Endothelial cell of umbilical vein (primary cell): Measurements from ENCODE around the gene RASGRF2. TPM values are rescaled to one million over a fixed set of nuclear protein-coding genes. Genes with fewer than 3 reads are reported as not detected.

ENCODE experiments used
- BruUV-seq: library from RNA; stranded (reverse); fragments of 400-500 nt; replicated peaks from 2 replicates; lab custom pipeline; 2021; lab: Mats Ljungman, UMichigan
- CTCF ChIA-PET: fragments of 300-600, 350-600 bp; sonication (Branson Sonifier 250); formaldehyde crosslinking; loops from one replicate; lab custom pipeline; 2021; ENCODE audit warnings: antibody characterized with exemption, inconsistent platforms; lab: Charles Lee
- POLR2A ChIA-PET: fragments of 300-600, 350-600 bp; sonication (Branson Sonifier 250); formaldehyde crosslinking; loops from one replicate; lab custom pipeline; 2021; ENCODE audit warnings: antibody characterized with exemption, inconsistent platforms; lab: Charles Lee
- DNase-seq: peaks from one replicate; pipeline ENCODE4 v3.0.0-alpha.2; 2011; ENCODE audit warnings: low read depth, low spot score
- FAIRE-seq: peaks from 2 replicates; lab custom pipeline; 2011; peaks lifted over from hg19 to GRCh38; lab: Jason Lieb, UNC
- H2AFZ ChIP-seq: 2 replicates; pipeline ENCODE4 v1.6.0; 2012; ENCODE audit warnings: low read depth, low read length, control low read depth, inconsistent platforms
- H3K27ac ChIP-seq: 2 replicates; pipeline ENCODE4 v1.5.1; 2011; ENCODE audit warnings: low read depth, mild to moderate bottlenecking, control low read depth, low read length, moderate library complexity; ENCODE audit not compliant: insufficient read depth
- H3K27me3 ChIP-seq, 2 experiments: 2 replicates each; pipeline versions ENCODE4 v1.6.0 to v1.6.1; 2011; ENCODE audit warnings: low read length in 2 of 2, mixed read lengths in 1 of 2; ENCODE audit not compliant: control insufficient read depth in 2 of 2, insufficient read depth in 2 of 2
- H3K36me3 ChIP-seq, 2 experiments: 2 replicates in 1 of 2; 3 replicates in 1 of 2; pipeline ENCODE4 v1.5.1; 2011; ENCODE audit warnings: low read length in 2 of 2, mild to moderate bottlenecking in 1 of 2, moderate library complexity in 1 of 2; ENCODE audit not compliant: control insufficient read depth in 2 of 2, insufficient read depth in 2 of 2; ENCODE audit errors: extremely low read depth in 1 of 2
- H3K4me1 ChIP-seq: 3 replicates; pipeline ENCODE4 v1.5.1; 2011; ENCODE audit warnings: mild to moderate bottlenecking, low read length; ENCODE audit not compliant: control insufficient read depth, insufficient read depth; ENCODE audit errors: extremely low read depth
- H3K4me2 ChIP-seq: 2 replicates; pipeline ENCODE4 v1.6.1; 2011; ENCODE audit warnings: low read length, control low read depth, mixed read lengths; ENCODE audit not compliant: insufficient read depth
- H3K4me3 ChIP-seq, 3 experiments: fragments of 200-600 bp in 1 of 3; sonication (generic), shearing (Covaris generic) in 1 of 3; replicated peaks in 1 of 3; 2 replicates each; pipeline ENCODE4 v1.5.1; 2011 to 2016; ENCODE audit warnings: control low read depth in 3 of 3, low read length in 3 of 3, mild to moderate bottlenecking in 2 of 3, inconsistent platforms in 1 of 3, low read depth in 1 of 3, moderate library complexity in 1 of 3; ENCODE audit not compliant: insufficient read depth in 1 of 3
- H3K79me2 ChIP-seq: 2 replicates; pipeline ENCODE4 v1.6.0; 2012; ENCODE audit warnings: low read length, inconsistent platforms; ENCODE audit not compliant: control insufficient read depth, insufficient read depth
- H3K9ac ChIP-seq: replicated peaks from 2 replicates; pipeline ENCODE3; 2011; ENCODE audit warnings: low read length, control low read depth; ENCODE audit not compliant: insufficient read depth; ENCODE audit errors: extremely low read depth
- H3K9me1 ChIP-seq: replicated peaks from 3 replicates; pipeline ENCODE4 v1.6.0; 2011; ENCODE audit warnings: mild to moderate bottlenecking, low read length; ENCODE audit not compliant: control insufficient read depth, insufficient read depth; ENCODE audit errors: extremely low read depth
- H3K9me3 ChIP-seq: replicated peaks from 2 replicates; pipeline ENCODE4 v1.5.1; 2012; ENCODE audit warnings: low read length, inconsistent platforms; ENCODE audit not compliant: control insufficient read depth, insufficient read depth
- H4K20me1 ChIP-seq: replicated peaks from 2 replicates; pipeline ENCODE3; 2011; ENCODE audit warnings: mild to moderate bottlenecking, low read length; ENCODE audit not compliant: control insufficient read depth, insufficient read depth; ENCODE audit errors: extremely low read depth
- EZH2 ChIP-seq: IDR thresholded peaks from 2 replicates; pipeline ENCODE4 v1.6.1; 2012; ENCODE audit warnings: borderline replicate concordance, low read depth, mild to moderate bottlenecking, moderate library complexity, low read length, inconsistent platforms; ENCODE audit not compliant: severe bottlenecking
- FOS ChIP-seq: IDR thresholded peaks from 2 replicates; pipeline ENCODE4 v1.6.1; 2011; ENCODE audit warnings: mild to moderate bottlenecking, low read length, moderate library complexity, borderline replicate concordance; ENCODE audit not compliant: insufficient read depth
- GATA2 ChIP-seq: IDR thresholded peaks from 2 replicates; pipeline ENCODE4 v1.7.0; 2011; ENCODE audit warnings: low read depth, mild to moderate bottlenecking, moderate library complexity, mixed read lengths, low read length; ENCODE audit not compliant: insufficient read length, insufficient read depth
- JUN ChIP-seq: IDR thresholded peaks from 2 replicates; pipeline ENCODE4 v1.6.1; 2011; ENCODE audit warnings: borderline replicate concordance, low read depth; ENCODE audit not compliant: insufficient read length, insufficient read depth
- MYC ChIP-seq: IDR thresholded peaks from one replicate; pipeline ENCODE4 v1.6.1; 2011; ENCODE audit warnings: mild to moderate bottlenecking, low read depth, low read length
- POLR2A ChIP-seq: IDR thresholded peaks from 2 replicates; pipeline ENCODE4 v1.6.1; 2012; ENCODE audit warnings: low read depth, mild to moderate bottlenecking, control low read depth, low read length
- POLR2AphosphoS5 ChIP-seq: IDR thresholded peaks from 2 replicates; pipeline ENCODE4 v1.6.1; 2012; ENCODE audit warnings: low read depth, mild to moderate bottlenecking, control low read depth, low read length, moderate library complexity; ENCODE audit not compliant: insufficient read depth
- dilution Hi-C: fragments of 300-500 bp; cut with MboI; formaldehyde crosslinking; loops from one replicate; pipeline ENCODE4 v1.15.0; 2019; ENCODE audit warnings: low sequenced_read_pairs; ENCODE audit not compliant: extremely low pct_ligation_motif_present
- intact Hi-C: fragments of 100-400 bp; cut with micrococcal nuclease; formaldehyde crosslinking; loops from one replicate; pipeline ENCODE4 v1.10.0; 2022
- polyA plus RNA-seq, 4 experiments: library from polyadenylated mRNA; depleted of rRNA in 3 of 4; stranded (reverse) in 3 of 4; unstranded in 1 of 4; fragments of >200 nt; gene quantifications; 2 replicates each; pipeline versions ENCODE4 v1.2.1 to v1.2.3, GENCODE V29; 2011 to 2012; ENCODE audit warnings: missing spikeins in 1 of 4
- total RNA-seq: library from RNA; stranded (reverse); gene quantifications from 2 replicates; pipeline ENCODE4 v1.2.3, GENCODE V29; 2021
- TF ChIP-seq, protein P1 (sequence below): IDR thresholded peaks from 2 replicates; pipeline ENCODE4 v1.6.1; 2011; ENCODE audit not compliant: insufficient read depth, insufficient read length
- TF ChIP-seq, protein P2 (sequence below), 2 donors: IDR thresholded peaks; 1 replicate in 1 of 2; 2 replicates in 1 of 2; pipeline ENCODE4 v1.5.1; 2011; ENCODE audit warnings: low read length in 2 of 2, mild to moderate bottlenecking in 2 of 2, moderate library complexity in 2 of 2, control low read depth in 1 of 2, inconsistent platforms in 1 of 2, low read depth in 1 of 2; ENCODE audit not compliant: insufficient read depth in 1 of 2; ENCODE audit errors: extremely low read depth in 1 of 2

Gene RASGRF2
- total and polyA plus RNA-seq, 2 donors (not counting 3 experiments of a cell fraction or from before 2014, with no cell fraction given) = 0.41 to 4.0 TPM

DNA sequence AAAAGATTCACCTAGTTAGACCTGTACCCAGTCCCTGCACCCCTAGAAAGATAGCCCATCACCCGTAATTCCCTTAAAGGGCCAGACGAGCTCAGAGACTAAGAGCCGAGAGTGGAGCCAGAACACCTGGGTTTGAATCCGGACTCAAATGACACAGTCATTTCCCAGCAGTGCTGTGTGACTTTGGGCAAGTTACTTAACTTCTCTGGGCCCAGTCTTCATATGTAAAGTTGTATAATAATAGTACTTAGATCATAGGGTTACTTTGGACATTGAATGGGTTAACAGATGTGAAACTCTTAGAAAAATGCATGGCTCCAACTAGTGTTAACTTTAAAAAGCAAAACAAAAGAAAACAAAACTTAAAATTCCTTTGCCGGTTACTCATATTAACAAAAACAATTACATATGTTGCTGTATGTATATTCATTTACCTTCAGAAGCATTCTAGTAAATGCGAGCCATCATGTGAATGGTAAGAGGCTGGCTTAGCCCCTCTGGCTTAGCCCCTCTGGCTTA is 40.4 kb upstream of the RASGRF2 start:
- no peak for FAIRE-seq
- CTCF ChIA-PET = interaction anchor here (1.0 to 1.7 kb wide), 2 partner anchors 59 to 188 kb away, joined by 3 to 5 read pairs; no protein-coding TSS in a partner anchor
- H3K9me1 ChIP-seq = no peaks in the 10 kb centered on the region

DNA sequence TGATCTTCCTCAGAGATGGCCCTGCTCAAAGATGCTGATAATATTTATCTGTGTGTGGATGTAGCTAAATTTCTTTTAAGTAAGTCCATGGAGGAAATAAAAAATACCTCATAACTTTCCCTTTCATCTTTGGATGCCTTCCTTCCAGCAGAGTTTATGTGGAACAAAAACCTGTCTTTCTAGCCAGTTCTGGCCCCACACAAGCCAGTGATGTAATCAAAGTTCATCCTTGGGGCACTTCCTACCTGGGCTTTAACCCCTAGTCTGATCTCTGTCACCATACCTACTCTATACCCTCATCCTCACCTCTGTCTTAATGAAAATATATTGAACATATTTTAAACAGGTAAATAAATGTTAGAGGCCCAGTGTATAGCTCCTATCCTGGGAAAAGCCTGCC is 39.8 kb upstream of the RASGRF2 start:
- no peaks in the 10 kb centered on the region for H3K9me3 ChIP-seq
- dilution Hi-C loops = no loop called here
- TF ChIP-seq GATA2 = no peak
- no peak for TF ChIP-seq MYC
- no peak for TF ChIP-seq FOS
- TF ChIP-seq POLR2AphosphoS5 = no peak
- TF ChIP-seq POLR2A = no peak
- no peak for TF ChIP-seq EZH2
- no peak for TF ChIP-seq JUN
- TF ChIP-seq, protein P1, sequence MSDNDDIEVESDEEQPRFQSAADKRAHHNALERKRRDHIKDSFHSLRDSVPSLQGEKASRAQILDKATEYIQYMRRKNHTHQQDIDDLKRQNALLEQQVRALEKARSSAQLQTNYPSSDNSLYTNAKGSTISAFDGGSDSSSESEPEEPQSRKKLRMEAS = no peak
- TF ChIP-seq, protein P2, sequence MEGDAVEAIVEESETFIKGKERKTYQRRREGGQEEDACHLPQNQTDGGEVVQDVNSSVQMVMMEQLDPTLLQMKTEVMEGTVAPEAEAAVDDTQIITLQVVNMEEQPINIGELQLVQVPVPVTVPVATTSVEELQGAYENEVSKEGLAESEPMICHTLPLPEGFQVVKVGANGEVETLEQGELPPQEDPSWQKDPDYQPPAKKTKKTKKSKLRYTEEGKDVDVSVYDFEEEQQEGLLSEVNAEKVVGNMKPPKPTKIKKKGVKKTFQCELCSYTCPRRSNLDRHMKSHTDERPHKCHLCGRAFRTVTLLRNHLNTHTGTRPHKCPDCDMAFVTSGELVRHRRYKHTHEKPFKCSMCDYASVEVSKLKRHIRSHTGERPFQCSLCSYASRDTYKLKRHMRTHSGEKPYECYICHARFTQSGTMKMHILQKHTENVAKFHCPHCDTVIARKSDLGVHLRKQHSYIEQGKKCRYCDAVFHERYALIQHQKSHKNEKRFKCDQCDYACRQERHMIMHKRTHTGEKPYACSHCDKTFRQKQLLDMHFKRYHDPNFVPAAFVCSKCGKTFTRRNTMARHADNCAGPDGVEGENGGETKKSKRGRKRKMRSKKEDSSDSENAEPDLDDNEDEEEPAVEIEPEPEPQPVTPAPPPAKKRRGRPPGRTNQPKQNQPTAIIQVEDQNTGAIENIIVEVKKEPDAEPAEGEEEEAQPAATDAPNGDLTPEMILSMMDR (IDR thresholded peaks at IDR 0.05; ENCODE audit: extremely low read depth in 1 of 2, insufficient read depth in 1 of 2, low read depth in 1 of 2, low read length in 2 of 2) = no peak
- no TSS peak for BruUV-seq
- no peaks in the 10 kb centered on the region for H3K9me1 ChIP-seq
- H3K27me3 ChIP-seq = no peaks in the 10 kb centered on the region
- CTCF ChIA-PET = interaction anchor here (1.0 to 1.7 kb wide), 2 partner anchors 58 to 188 kb away, joined by 3 to 5 read pairs; no protein-coding TSS in a partner anchor
- no peaks in the 10 kb centered on the region for H3K36me3 ChIP-seq
- H2AFZ ChIP-seq = no peak overlapping the region
- FAIRE-seq (no peak), DNase-seq (no peak)
- intact Hi-C loops = no loop called here
- POLR2A ChIA-PET = no interaction called here
- H4K20me1 ChIP-seq = no peaks in the 10 kb centered on the region
- no peaks in the 10 kb centered on the region for H3K79me2 ChIP-seq
- H3K4me3 ChIP-seq = no peak overlapping the region
- no peak overlapping the region for H3K9ac ChIP-seq
- H3K4me1 ChIP-seq = no peaks in the 10 kb centered on the region
- no peak overlapping the region for H3K4me2 ChIP-seq
- H3K27ac ChIP-seq = no peak overlapping the region

More for the DNA sequence above, 40.4 kb upstream of the RASGRF2 start:
- dilution Hi-C loops (no loop called here), intact Hi-C loops (no loop called here)
- DNase-seq = no peak
- Histone ChIP-seq H3K4me2 (no peak overlapping the region), H3K79me2 (no peaks in the 10 kb centered on the region), H3K27me3 (no peaks in the 10 kb centered on the region), H3K36me3 (no peaks in the 10 kb centered on the region), H3K9me3 (no peaks in the 10 kb centered on the region), H3K9ac (no peak overlapping the region), H3K4me3 (no peak overlapping the region), H2AFZ (no peak overlapping the region), H3K27ac (no peak overlapping the region), H4K20me1 (no peaks in the 10 kb centered on the region), H3K4me1 (no peaks in the 10 kb centered on the region)
- TF ChIP-seq MYC (no peak), POLR2A (no peak)
- POLR2A ChIA-PET = no interaction called here
- BruUV-seq = no TSS peak
